ENCODE measurements around the gene PCDHAC1.

Gene PCDHAC1

DNA sequence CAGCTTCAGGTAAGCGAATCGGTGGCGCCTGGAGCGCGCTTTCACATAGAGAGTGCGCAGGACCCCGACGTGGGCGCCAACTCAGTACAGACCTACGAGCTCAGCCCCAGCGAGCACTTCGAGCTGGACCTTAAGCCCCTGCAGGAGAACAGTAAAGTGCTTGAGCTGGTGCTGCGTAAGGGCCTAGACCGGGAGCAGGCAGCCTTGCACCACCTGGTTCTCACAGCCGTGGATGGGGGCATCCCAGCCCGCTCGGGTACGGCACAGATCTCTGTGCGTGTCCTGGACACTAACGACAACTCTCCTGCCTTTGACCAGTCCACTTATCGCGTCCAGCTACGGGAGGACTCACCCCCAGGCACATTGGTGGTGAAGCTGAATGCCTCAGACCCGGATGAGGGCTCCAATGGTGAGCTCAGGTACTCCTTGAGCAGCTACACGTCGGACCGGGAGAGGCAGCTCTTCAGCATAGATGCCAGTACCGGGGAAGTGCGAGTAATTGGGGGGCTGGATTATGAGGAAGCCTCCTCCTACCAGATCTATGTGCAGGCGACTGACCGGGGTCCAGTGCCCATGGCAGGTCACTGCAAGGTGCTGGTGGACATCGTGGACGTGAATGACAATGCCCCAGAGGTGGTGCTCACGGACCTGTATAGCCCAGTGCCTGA, 41.3 kb downstream of the PCDHAC1 start:
- no peak for DNase-seq

GRCh38 chr5:140969880-140970279, 43.8 kb downstream of the PCDHAC1 start:
- no peak for DNase-seq

- no peak for DNase-seq
These were observed 47.5 kb downstream of the PCDHAC1 start for GRCh38 chr5:140973550-140973949.

- DNase-seq, result no peak
These were observed 50.9 kb downstream of the PCDHAC1 start for GRCh38 chr5:140977003-140977402.

- DNase-seq, result no peak
These were observed 52.2 kb downstream of the PCDHAC1 start for GRCh38 chr5:140978260-140978659.

DNA sequence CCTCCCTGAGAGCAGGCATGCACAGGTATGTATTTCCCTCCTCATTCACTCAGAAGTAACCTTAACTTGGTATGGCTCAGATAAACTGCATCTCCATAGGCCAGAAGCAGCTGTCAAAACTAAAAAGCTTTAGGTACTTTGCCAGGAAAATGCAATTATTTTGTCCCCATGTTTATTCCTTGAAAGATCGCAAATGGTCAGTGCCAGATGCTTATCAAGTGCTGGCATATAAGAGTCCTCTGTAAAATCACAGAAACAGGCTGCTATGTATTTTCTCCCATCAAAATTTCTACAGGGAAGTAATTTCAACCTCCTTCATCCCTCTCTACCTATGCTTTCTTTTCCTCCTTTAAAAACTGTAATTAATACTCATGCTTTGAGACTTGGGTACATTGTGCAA, 52.9 kb downstream of the PCDHAC1 start:
- no peak for DNase-seq
